Measurements from ENCODE around the gene C1orf174. TPM values are rescaled to one million over a fixed set of nuclear protein-coding genes. Genes with fewer than 3 reads are reported as not detected.

Gene C1orf174
- total RNA-seq, 1 donor = 35.3 TPM

GRCh38 chr1:3874736-3875135, 25.3 kb downstream of the C1orf174 start:
- no peak overlapping the region for H3K4me3 ChIP-seq (ENCODE audit: low read depth, low read length)
- no peak for DNase-seq (ENCODE audit: low read depth)
- no peak for TF ChIP-seq CTCF (IDR thresholded peaks at IDR 0.05; ENCODE audit: insufficient read depth, low read length)

GRCh38 chr1:3872546-3872945, 27.5 kb downstream of the C1orf174 start:
- no peak for DNase-seq (ENCODE audit: low read depth)
- H3K4me3 ChIP-seq (ENCODE audit: low read depth, low read length) = no peak overlapping the region
- no peak for TF ChIP-seq CTCF (IDR thresholded peaks at IDR 0.05; ENCODE audit: insufficient read depth, low read length)

- DNase-seq (ENCODE audit: low read depth) = no peak
- no peak overlapping the region for H3K4me3 ChIP-seq (ENCODE audit: low read depth, low read length)
- no peak for TF ChIP-seq CTCF (IDR thresholded peaks at IDR 0.05; ENCODE audit: insufficient read depth, low read length)
Measured at GRCh38 chr1:3871451-3871805, 28.6 kb downstream of the C1orf174 start.

- no peak for TF ChIP-seq CTCF (IDR thresholded peaks at IDR 0.05; ENCODE audit: insufficient read depth, low read length)
- DNase-seq (ENCODE audit: low read depth) = no peak
- H3K4me3 ChIP-seq (ENCODE audit: low read depth, low read length) = no peak overlapping the region
Measured at GRCh38 chr1:3869751-3870301, 30.2 kb downstream of the C1orf174 start.

- no peak overlapping the region for H3K4me3 ChIP-seq (ENCODE audit: low read depth, low read length)
- no peak for DNase-seq (ENCODE audit: low read depth)
- TF ChIP-seq CTCF (IDR thresholded peaks at IDR 0.05; ENCODE audit: insufficient read depth, low read length) = no peak
Measured at GRCh38 chr1:3868464-3869006, 31.5 kb downstream of the C1orf174 start.

GRCh38 chr1:3865606-3866160, 34.4 kb downstream of the C1orf174 start:
- H3K4me3 ChIP-seq (ENCODE audit: low read depth, low read length) = no peak overlapping the region
- no peak for TF ChIP-seq CTCF (IDR thresholded peaks at IDR 0.05; ENCODE audit: insufficient read depth, low read length)
- DNase-seq (ENCODE audit: low read depth) = no peak

GRCh38 chr1:3864884-3865283, 35.2 kb downstream of the C1orf174 start:
- no peak overlapping the region for H3K4me3 ChIP-seq (ENCODE audit: low read depth, low read length)
- DNase-seq (ENCODE audit: low read depth) = no peak
- no peak for TF ChIP-seq CTCF (IDR thresholded peaks at IDR 0.05; ENCODE audit: insufficient read depth, low read length)
